HCT116 (cell line): ENCODE data around the gene KIF25. TPM values are rescaled to one million over a fixed set of nuclear protein-coding genes. Genes with fewer than 3 reads are reported as not detected.

Experiments used
- ATAC-seq: fragments of 200-7000 bp; cut with Tn5 transposase; 2 replicates; pipeline ENCODE4 v1.9.1; 2020; ENCODE audit warnings: mild to moderate bottlenecking, moderate library complexity
- BruUV-seq: library from RNA; stranded (reverse); fragments of 400-500 nt; replicated peaks from 2 replicates; lab custom pipeline; 2021; lab: Mats Ljungman, UMichigan
- CTCF ChIA-PET: fragments of 300-600 bp; sonication (Branson Sonifier 250); formaldehyde crosslinking; loops from one replicate; lab custom pipeline; 2021; ENCODE audit warnings: antibody characterized with exemption; lab: Charles Lee
- POLR2A ChIA-PET: fragments of 300-600, 350-600 bp; sonication (Branson Sonifier 250); formaldehyde crosslinking; loops from one replicate; lab custom pipeline; 2021; ENCODE audit warnings: antibody characterized with exemption; lab: Charles Lee
- RAD21 ChIA-PET, 2 experiments: fragments of 300-600 bp; sonication (Branson Sonifier 250); formaldehyde crosslinking; loops; one replicate each; lab custom pipeline; 2023; ENCODE audit warnings: low total read pairs in 2 of 2; ENCODE audit not compliant: uncharacterized antibody in 2 of 2, unreplicated experiment in 2 of 2, low non-redundant PET in 1 of 2; lab: Charles Lee
- DNase-seq: peaks from one replicate; pipeline ENCODE4 v3.0.0-alpha.2; 2010; ENCODE audit warnings: low read depth, low spot score
- H2AFZ ChIP-seq: fragments of 200-600 bp; shearing (Covaris generic), sonication (generic); 2 replicates; pipeline ENCODE4 v1.6.1; 2017; ENCODE audit warnings: low read depth, mixed run types, mixed read lengths, antibody characterized with exemption, low read length; ENCODE audit not compliant: poor library complexity, severe bottlenecking
- H3K27ac ChIP-seq: 2 replicates; pipeline ENCODE4 v1.5.1; 2012; ENCODE audit warnings: low read depth, low read length
- H3K27me3 ChIP-seq: fragments of 200-600 bp; sonication (generic); 2 replicates; pipeline ENCODE4 v1.6.1; 2016; ENCODE audit warnings: mixed run types, low read length, mixed read lengths; ENCODE audit not compliant: insufficient read depth
- H3K36me3 ChIP-seq, 2 experiments: fragments of 200-500 bp in 1 of 2; fragments of 200-600 bp in 1 of 2; sonication (Bioruptor generic) in 1 of 2; sonication (generic) in 1 of 2; 2 replicates each; pipeline versions ENCODE4 v1.5.1 to v1.6.1; 2014 to 2016; ENCODE audit warnings: low read length in 2 of 2, inconsistent platforms in 1 of 2, mixed read lengths in 1 of 2, mixed run types in 1 of 2; ENCODE audit not compliant: insufficient read depth in 2 of 2, control insufficient read depth in 1 of 2
- H3K4me1 ChIP-seq, 2 experiments: fragments of 200-600 bp in 1 of 2; sonication (generic) in 1 of 2; 2 replicates each; pipeline versions ENCODE4 v1.5.1 to v1.6.1; 2012 to 2017; ENCODE audit warnings: low read length in 2 of 2, inconsistent platforms in 1 of 2, mild to moderate bottlenecking in 1 of 2, mixed read lengths in 1 of 2, mixed run types in 1 of 2, moderate library complexity in 1 of 2; ENCODE audit not compliant: insufficient read depth in 2 of 2, control insufficient read depth in 1 of 2
- H3K4me2 ChIP-seq: fragments of 200-600 bp; sonication (generic); 2 replicates; pipeline ENCODE4 v1.6.1; 2017; ENCODE audit warnings: mixed run types, low read length, mixed read lengths
- H3K4me3 ChIP-seq, 2 experiments: fragments of 200-600 bp in 1 of 2; sonication (generic) in 1 of 2; replicated peaks in 1 of 2; 2 replicates each; pipeline ENCODE4 v1.5.1; 2011 to 2016; ENCODE audit warnings: low read length in 2 of 2, control low read depth in 1 of 2, low read depth in 1 of 2, mild to moderate bottlenecking in 1 of 2, mixed read lengths in 1 of 2, mixed run types in 1 of 2
- H3K79me2 ChIP-seq: fragments of 200-600 bp; sonication (generic); 2 replicates; pipeline ENCODE4 v1.6.1; 2017; ENCODE audit warnings: mild to moderate bottlenecking, mixed run types, low read length, moderate library complexity, mixed read lengths; ENCODE audit not compliant: insufficient read depth
- H3K9ac ChIP-seq: fragments of 200-600 bp; sonication (generic); 2 replicates; pipeline ENCODE4 v1.6.1; 2016; ENCODE audit warnings: low read length, mixed read lengths
- H3K9me2 ChIP-seq: fragments of 200-600 bp; sonication (generic), shearing (Covaris generic); 2 replicates; pipeline ENCODE4 v1.6.1; 2017; ENCODE audit warnings: mixed run types, mild to moderate bottlenecking, moderate library complexity; ENCODE audit not compliant: insufficient read depth
- H3K9me3 ChIP-seq, 2 experiments: fragments of 200-500 bp in 1 of 2; fragments of 200-600 bp in 1 of 2; sonication (Bioruptor generic) in 1 of 2; sonication (generic) in 1 of 2; 2 replicates each; pipeline ENCODE4 v1.6.1; 2014 to 2017; ENCODE audit warnings: low read length in 2 of 2, mixed read lengths in 2 of 2, inconsistent platforms in 1 of 2, low read depth in 1 of 2, mild to moderate bottlenecking in 1 of 2, mixed run types in 1 of 2, moderate library complexity in 1 of 2; ENCODE audit not compliant: control insufficient read depth in 1 of 2, insufficient read depth in 1 of 2
- H4K20me1 ChIP-seq: fragments of 200-600 bp; sonication (generic), shearing (Covaris generic); 2 replicates; pipeline ENCODE4 v1.6.1; 2017; ENCODE audit warnings: mixed run types, mild to moderate bottlenecking, moderate library complexity; ENCODE audit not compliant: insufficient read depth
- CBX3 ChIP-seq: IDR thresholded peaks from 2 replicates; pipeline ENCODE4 v1.6.1; 2012; ENCODE audit warnings: low read depth
- CEBPB ChIP-seq: IDR thresholded peaks from 2 replicates; pipeline ENCODE4 v1.6.1; 2012; ENCODE audit warnings: low read depth
- ELF1 ChIP-seq: IDR thresholded peaks from 2 replicates; pipeline ENCODE4 v1.6.1; 2012; ENCODE audit warnings: low read depth, borderline replicate concordance
- FOSL1 ChIP-seq: IDR thresholded peaks from 2 replicates; pipeline ENCODE4 v1.6.1; 2012; ENCODE audit warnings: low read depth
- JUND ChIP-seq: IDR thresholded peaks from 2 replicates; pipeline ENCODE4 v1.6.1; 2012
- POLR2AphosphoS5 ChIP-seq: IDR thresholded peaks from 2 replicates; pipeline ENCODE4 v1.6.1; 2011; ENCODE audit warnings: mild to moderate bottlenecking, low read depth, low read length, moderate library complexity
- REST ChIP-seq: IDR thresholded peaks from 2 replicates; pipeline ENCODE4 v1.6.1; 2012; ENCODE audit warnings: low read depth
- SIN3A ChIP-seq: IDR thresholded peaks from 2 replicates; pipeline ENCODE4 v1.6.1; 2012; ENCODE audit warnings: low read depth
- SRF ChIP-seq: IDR thresholded peaks from 2 replicates; pipeline ENCODE4 v1.6.1; 2012; ENCODE audit warnings: low read depth
- TCF7L2 ChIP-seq: IDR thresholded peaks from 2 replicates; pipeline ENCODE4 v1.7.0; 2011; ENCODE audit warnings: borderline replicate concordance, inconsistent platforms; ENCODE audit not compliant: insufficient read depth, insufficient read length; ENCODE audit errors: extremely low read depth
- intact Hi-C: fragments of 100-400 bp; cut with micrococcal nuclease; formaldehyde crosslinking; loops from 2 replicates; pipeline ENCODE4 v1.10.0; 2022
- total RNA-seq: library from RNA; stranded (reverse); gene quantifications from one replicate; pipeline ENCODE4 v1.2.1, GENCODE V29; 2021; ENCODE audit not compliant: unreplicated experiment
- TF ChIP-seq, protein P1 (sequence below): IDR thresholded peaks from 2 replicates; pipeline ENCODE4 v1.6.1; 2012

KIF25 gene
- total RNA-seq, 1 experiment from 2014 or later: not detected

- Histone ChIP-seq H3K4me3 (no peak overlapping the region), H3K9ac (no peak overlapping the region), H3K27me3 (peaks cover 1% of the 10 kb centered on the region; the same call in 1 of the 2 replicates), H4K20me1 (no peaks in the 10 kb centered on the region), H3K79me2 (no peaks in the 10 kb centered on the region), H3K27ac (no peak overlapping the region), H3K4me1 (peaks cover 0 to 19% of the 10 kb centered on the region in 2 experiments; a peak in 3 of 4 replicates), H3K36me3 (no peaks in the 10 kb centered on the region), H2AFZ (no peak overlapping the region), H3K9me3 (no peaks in the 10 kb centered on the region), H3K4me2 (no peak overlapping the region), H3K9me2 (no peaks in the 10 kb centered on the region)
- BruUV-seq: no TSS peak
- RAD21 ChIA-PET: no interaction called here
- POLR2A ChIA-PET: no interaction called here
- intact Hi-C loops: no loop called here
- ATAC-seq (no peak), DNase-seq (no peak)
- CTCF ChIA-PET: no interaction called here
- TF ChIP-seq FOSL1 (no peak), REST (no peak), ELF1 (no peak), JUND (no peak), SIN3A (no peak), TCF7L2 (no peak), SRF (no peak), CBX3 (no peak), POLR2AphosphoS5 (no peak), CEBPB (no peak)
- TF ChIP-seq, protein P1, sequence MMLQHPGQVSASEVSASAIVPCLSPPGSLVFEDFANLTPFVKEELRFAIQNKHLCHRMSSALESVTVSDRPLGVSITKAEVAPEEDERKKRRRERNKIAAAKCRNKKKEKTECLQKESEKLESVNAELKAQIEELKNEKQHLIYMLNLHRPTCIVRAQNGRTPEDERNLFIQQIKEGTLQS: no peak
Measured at GRCh38 chr6:168032005-168032760, 34.7 kb downstream of the KIF25 start.
